HEK293 (cell line): Measurements from ENCODE around the gene BIRC7.

Source experiments
- CTCF ChIA-PET: fragments of 350-600 bp; formaldehyde crosslinking; extraction: SDS; loops from one replicate; lab custom pipeline; 2021; ENCODE audit warnings: antibody characterized with exemption; lab: Yijun Ruan, JAX
- POLR2A ChIA-PET: fragments of 300-600 bp; formaldehyde crosslinking; extraction: SDS; loops from one replicate; lab custom pipeline; 2020; ENCODE audit warnings: antibody characterized with exemption, inconsistent platforms; lab: Yijun Ruan, JAX
- H3K27ac ChIP-seq: fragments of 200-500 bp; sonication (Bioruptor generic); 2 replicates; pipeline ENCODE4 v1.5.1; 2014; ENCODE audit warnings: low read depth, low read length, control low read depth, inconsistent platforms; ENCODE audit errors: extremely low read depth
- H3K36me3 ChIP-seq, 2 experiments: fragments of 200-500 bp in 1 of 2; sonication (Bioruptor generic) in 1 of 2; 1 replicate in 1 of 2; 2 replicates in 1 of 2; pipeline ENCODE4 v1.5.1; 2014 to 2017; ENCODE audit warnings: inconsistent platforms in 2 of 2, low read length in 2 of 2; ENCODE audit not compliant: control insufficient read depth in 2 of 2, insufficient read depth in 1 of 2
- H3K4me1 ChIP-seq: fragments of 200-500 bp; sonication (Bioruptor generic); 2 replicates; pipeline ENCODE4 v1.5.1; 2014; ENCODE audit warnings: mild to moderate bottlenecking, low read length, inconsistent platforms; ENCODE audit not compliant: control insufficient read depth, insufficient read depth
- H3K4me3 ChIP-seq: 2 replicates; pipeline ENCODE4 v1.5.1; 2011; ENCODE audit warnings: low read depth, mild to moderate bottlenecking, control low read depth, low read length, moderate library complexity
- H3K9me3 ChIP-seq: fragments of 200-500 bp; sonication (Bioruptor generic); 2 replicates; pipeline ENCODE4 v1.5.1; 2014; ENCODE audit warnings: low read depth, low read length, inconsistent platforms; ENCODE audit not compliant: control insufficient read depth, insufficient read depth
- GFI1B ChIP-seq: fragments of 450-650 bp; formaldehyde crosslinking; IDR thresholded peaks from 2 replicates; pipeline ENCODE4 v1.5.1; 2016; ENCODE audit warnings: missing biosample characterization, missing genetic modification characterization
- GLIS1 ChIP-seq: fragments of 450-650 bp; formaldehyde crosslinking; IDR thresholded peaks from 2 replicates; pipeline ENCODE4 v1.5.1; 2016; ENCODE audit warnings: missing biosample characterization, missing genetic modification characterization
- HIC1 ChIP-seq: fragments of 450-650 bp; formaldehyde crosslinking; IDR thresholded peaks from 2 replicates; pipeline ENCODE4 v1.5.1; 2016; ENCODE audit warnings: missing biosample characterization, missing genetic modification characterization
- KLF16 ChIP-seq: fragments of 450-650 bp; formaldehyde crosslinking; IDR thresholded peaks from 2 replicates; pipeline ENCODE4 v1.5.1; 2017; ENCODE audit warnings: missing biosample characterization, missing genetic modification characterization
- PATZ1 ChIP-seq: fragments of 450-650 bp; formaldehyde crosslinking; IDR thresholded peaks from 2 replicates; pipeline ENCODE4 v1.5.1; 2016; ENCODE audit warnings: missing biosample characterization, missing genetic modification characterization
- WT1 ChIP-seq: fragments of 450-650 bp; formaldehyde crosslinking; IDR thresholded peaks from 2 replicates; pipeline ENCODE4 v1.5.1; 2016; ENCODE audit warnings: missing biosample characterization, missing genetic modification characterization
- ZBTB21 ChIP-seq: fragments of 450-650 bp; formaldehyde crosslinking; IDR thresholded peaks from 2 replicates; pipeline ENCODE4 v1.5.1; 2017; ENCODE audit warnings: missing biosample characterization, missing genetic modification characterization
- ZBTB26 ChIP-seq: fragments of 450-650 bp; formaldehyde crosslinking; optimal IDR thresholded peaks from 2 replicates; pipeline ENCODE3; 2016; ENCODE audit warnings: missing biosample characterization, mild to moderate bottlenecking, missing genetic modification characterization
- ZIC2 ChIP-seq: fragments of 450-650 bp; formaldehyde crosslinking; IDR thresholded peaks from 2 replicates; pipeline ENCODE4 v1.5.1; 2016; ENCODE audit warnings: missing biosample characterization, missing genetic modification characterization
- ZNF169 ChIP-seq: fragments of 450-650 bp; formaldehyde crosslinking; IDR thresholded peaks from 2 replicates; pipeline ENCODE4 v1.5.1; 2016; ENCODE audit warnings: missing biosample characterization, missing genetic modification characterization
- ZNF221 ChIP-seq: fragments of 450-650 bp; formaldehyde crosslinking; IDR thresholded peaks from 2 replicates; pipeline ENCODE4 v1.5.1; 2017; ENCODE audit warnings: missing biosample characterization, missing genetic modification characterization, borderline replicate concordance
- ZNF223 ChIP-seq: fragments of 450-650 bp; formaldehyde crosslinking; IDR thresholded peaks from 2 replicates; pipeline ENCODE4 v1.5.1; 2016; ENCODE audit warnings: missing biosample characterization, missing genetic modification characterization
- ZNF24 ChIP-seq: fragments of 450-650 bp; formaldehyde crosslinking; IDR thresholded peaks from 2 replicates; pipeline ENCODE4 v1.5.1; 2016; ENCODE audit warnings: missing biosample characterization, missing genetic modification characterization
- ZNF248 ChIP-seq: fragments of 450-650 bp; formaldehyde crosslinking; IDR thresholded peaks from 2 replicates; pipeline ENCODE4 v1.5.1; 2017; ENCODE audit warnings: missing biosample characterization, missing genetic modification characterization
- ZNF335 ChIP-seq: fragments of 450-650 bp; formaldehyde crosslinking; conservative IDR thresholded peaks from 2 replicates; pipeline ENCODE4 v1.5.1; 2016; ENCODE audit warnings: missing biosample characterization, missing genetic modification characterization
- ZNF423 ChIP-seq: fragments of 450-650 bp; formaldehyde crosslinking; IDR thresholded peaks from 2 replicates; pipeline ENCODE4 v1.5.1; 2016; ENCODE audit warnings: missing biosample characterization, missing genetic modification characterization
- ZNF501 ChIP-seq: fragments of 450-650 bp; formaldehyde crosslinking; IDR thresholded peaks from 2 replicates; pipeline ENCODE4 v1.5.1; 2016; ENCODE audit warnings: missing biosample characterization, missing genetic modification characterization
- ZNF521 ChIP-seq: fragments of 450-650 bp; formaldehyde crosslinking; IDR thresholded peaks from 2 replicates; pipeline ENCODE4 v1.5.1; 2017; ENCODE audit warnings: missing biosample characterization, mild to moderate bottlenecking, missing genetic modification characterization
- ZNF558 ChIP-seq: fragments of 450-650 bp; formaldehyde crosslinking; IDR thresholded peaks from 2 replicates; pipeline ENCODE4 v1.5.1; 2016; ENCODE audit warnings: missing biosample characterization, missing genetic modification characterization
- ZNF677 ChIP-seq: fragments of 450-650 bp; IDR thresholded peaks from 2 replicates; pipeline ENCODE4 v1.5.0; 2018; ENCODE audit warnings: missing biosample characterization, mild to moderate bottlenecking, missing genetic modification characterization, moderate library complexity
- ZSCAN23 ChIP-seq: fragments of 450-650 bp; formaldehyde crosslinking; IDR thresholded peaks from 2 replicates; pipeline ENCODE4 v1.5.1; 2016; ENCODE audit warnings: missing biosample characterization, missing genetic modification characterization
- TF ChIP-seq, protein P1 (sequence below): fragments of 450-650 bp; formaldehyde crosslinking; IDR thresholded peaks from 2 replicates; pipeline ENCODE4 v1.5.1; 2017; ENCODE audit warnings: missing biosample characterization, missing genetic modification characterization
- TF ChIP-seq, protein P2 (sequence below): fragments of 450-650 bp; formaldehyde crosslinking; conservative IDR thresholded peaks from 2 replicates; pipeline ENCODE4 v1.5.1; 2016; ENCODE audit warnings: low read depth, missing biosample characterization, missing genetic modification characterization
- TF ChIP-seq, protein P3 (sequence below): fragments of 450-650 bp; formaldehyde crosslinking; IDR thresholded peaks from 2 replicates; pipeline ENCODE4 v1.5.1; 2016; ENCODE audit warnings: missing biosample characterization, missing genetic modification characterization

The BIRC7 gene

GRCh38 chr20:63223826-63224207, 11.9 kb upstream of the BIRC7 start (continued):
- TF ChIP-seq ZNF248: no peak

- POLR2A ChIA-PET: interaction anchor here (0.5 to 3.6 kb wide), 6 partner anchors 9 to 403 kb away, joined by 4 to 26 read pairs (median 6); partner anchors contain the start of genes ARFGAP1 and YTHDF1
- H3K36me3 ChIP-seq: no peaks in the 10 kb centered on the region
- CTCF ChIA-PET: interaction anchor here (0.6 to 5.4 kb wide), 30 partner anchors 10 to 993 kb away, joined by 3 to 85 read pairs (median 10); partner anchors contain the start of genes ARFGAP1, BIRC7, COL20A1 and YTHDF1
- H3K4me1 ChIP-seq: peaks cover 4% of the 10 kb centered on the region
- H3K27ac ChIP-seq: peak overlapping the region; percentile 25; the same call in 1 of the 2 replicates
- H3K4me3 ChIP-seq: no peak overlapping the region
- H3K9me3 ChIP-seq: no peaks in the 10 kb centered on the region
- TF ChIP-seq WT1 (tag by site-specific recombination): no peak
- peak; percentile 98 for TF ChIP-seq GLIS1 (tag by site-specific recombination)
- TF ChIP-seq ZNF501 (tag by site-specific recombination): no peak
- TF ChIP-seq PATZ1 (tag by site-specific recombination): peak; percentile 77
- no peak for TF ChIP-seq ZSCAN23
- no peak for TF ChIP-seq ZNF677 (tag by site-specific recombination)
- TF ChIP-seq ZNF169: no peak
- TF ChIP-seq ZNF521 (tag by site-specific recombination): no peak
- TF ChIP-seq, protein P1, sequence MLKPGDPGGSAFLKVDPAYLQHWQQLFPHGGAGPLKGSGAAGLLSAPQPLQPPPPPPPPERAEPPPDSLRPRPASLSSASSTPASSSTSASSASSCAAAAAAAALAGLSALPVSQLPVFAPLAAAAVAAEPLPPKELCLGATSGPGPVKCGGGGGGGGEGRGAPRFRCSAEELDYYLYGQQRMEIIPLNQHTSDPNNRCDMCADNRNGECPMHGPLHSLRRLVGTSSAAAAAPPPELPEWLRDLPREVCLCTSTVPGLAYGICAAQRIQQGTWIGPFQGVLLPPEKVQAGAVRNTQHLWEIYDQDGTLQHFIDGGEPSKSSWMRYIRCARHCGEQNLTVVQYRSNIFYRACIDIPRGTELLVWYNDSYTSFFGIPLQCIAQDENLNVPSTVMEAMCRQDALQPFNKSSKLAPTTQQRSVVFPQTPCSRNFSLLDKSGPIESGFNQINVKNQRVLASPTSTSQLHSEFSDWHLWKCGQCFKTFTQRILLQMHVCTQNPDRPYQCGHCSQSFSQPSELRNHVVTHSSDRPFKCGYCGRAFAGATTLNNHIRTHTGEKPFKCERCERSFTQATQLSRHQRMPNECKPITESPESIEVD: no peak
- peak; percentile 90 for TF ChIP-seq ZNF423 (tag by site-specific recombination)
- 0 out of 2 replicates have a peak, but pooled peaks have one; percentile 33 for TF ChIP-seq KLF16 (tag by site-specific recombination)
- TF ChIP-seq HIC1 (tag by site-specific recombination): 0 out of 2 replicates have a peak, but pooled peaks have one; percentile 19
- TF ChIP-seq GFI1B (tag by site-specific recombination): 0 out of 2 replicates have a peak, but pooled peaks have one; percentile 27
- no peak for TF ChIP-seq ZBTB21 (tag by site-specific recombination)
- no peak for TF ChIP-seq ZNF223
- TF ChIP-seq ZNF24 (tag by site-specific recombination): no peak
- peak; percentile 21 for TF ChIP-seq ZBTB26 (tag by site-specific recombination)
- TF ChIP-seq, protein P2, sequence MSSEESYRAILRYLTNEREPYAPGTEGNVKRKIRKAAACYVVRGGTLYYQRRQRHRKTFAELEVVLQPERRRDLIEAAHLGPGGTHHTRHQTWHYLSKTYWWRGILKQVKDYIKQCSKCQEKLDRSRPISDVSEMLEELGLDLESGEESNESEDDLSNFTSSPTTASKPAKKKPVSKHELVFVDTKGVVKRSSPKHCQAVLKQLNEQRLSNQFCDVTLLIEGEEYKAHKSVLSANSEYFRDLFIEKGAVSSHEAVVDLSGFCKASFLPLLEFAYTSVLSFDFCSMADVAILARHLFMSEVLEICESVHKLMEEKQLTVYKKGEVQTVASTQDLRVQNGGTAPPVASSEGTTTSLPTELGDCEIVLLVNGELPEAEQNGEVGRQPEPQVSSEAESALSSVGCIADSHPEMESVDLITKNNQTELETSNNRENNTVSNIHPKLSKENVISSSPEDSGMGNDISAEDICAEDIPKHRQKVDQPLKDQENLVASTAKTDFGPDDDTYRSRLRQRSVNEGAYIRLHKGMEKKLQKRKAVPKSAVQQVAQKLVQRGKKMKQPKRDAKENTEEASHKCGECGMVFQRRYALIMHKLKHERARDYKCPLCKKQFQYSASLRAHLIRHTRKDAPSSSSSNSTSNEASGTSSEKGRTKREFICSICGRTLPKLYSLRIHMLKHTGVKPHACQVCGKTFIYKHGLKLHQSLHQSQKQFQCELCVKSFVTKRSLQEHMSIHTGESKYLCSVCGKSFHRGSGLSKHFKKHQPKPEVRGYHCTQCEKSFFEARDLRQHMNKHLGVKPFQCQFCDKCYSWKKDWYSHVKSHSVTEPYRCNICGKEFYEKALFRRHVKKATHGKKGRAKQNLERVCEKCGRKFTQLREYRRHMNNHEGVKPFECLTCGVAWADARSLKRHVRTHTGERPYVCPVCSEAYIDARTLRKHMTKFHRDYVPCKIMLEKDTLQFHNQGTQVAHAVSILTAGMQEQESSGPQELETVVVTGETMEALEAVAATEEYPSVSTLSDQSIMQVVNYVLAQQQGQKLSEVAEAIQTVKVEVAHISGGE (tag by site-specific recombination): no peak
- peak; percentile 75 for TF ChIP-seq ZNF335 (tag by site-specific recombination)
- TF ChIP-seq, protein P3, sequence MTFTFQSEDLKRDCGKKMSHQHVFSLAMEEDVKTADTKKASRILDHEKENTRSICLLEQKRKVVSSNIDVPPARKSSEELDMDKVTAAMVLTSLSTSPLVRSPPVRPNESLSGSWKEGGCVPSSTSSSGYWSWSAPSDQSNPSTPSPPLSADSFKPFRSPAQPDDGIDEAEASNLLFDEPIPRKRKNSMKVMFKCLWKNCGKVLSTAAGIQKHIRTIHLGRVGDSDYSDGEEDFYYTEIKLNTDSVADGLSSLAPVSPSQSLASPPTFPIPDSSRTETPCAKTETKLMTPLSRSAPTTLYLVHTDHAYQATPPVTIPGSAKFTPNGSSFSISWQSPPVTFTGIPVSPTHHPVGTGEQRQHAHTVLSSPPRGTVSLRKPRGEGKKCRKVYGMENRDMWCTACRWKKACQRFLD: no peak
- TF ChIP-seq ZIC2: peak; percentile 100
- no peak for TF ChIP-seq ZNF558 (tag by site-specific recombination)
- TF ChIP-seq ZNF221 (tag by site-specific recombination): no peak
Measured at GRCh38 chr20:63224412-63225081, 11.2 kb upstream of the BIRC7 start.
